Astrocyte of the cerebellum (primary cell): Measurements from ENCODE around the gene TRIOBP.

Experiments used
- DNase-seq: peaks from one replicate; pipeline ENCODE4 v3.0.0-alpha.2; 2011; ENCODE audit warnings: low read depth
- H3K4me3 ChIP-seq: 2 replicates; pipeline ENCODE4 v1.5.1; 2011; ENCODE audit warnings: mild to moderate bottlenecking, low read depth, low read length, moderate library complexity
- CTCF ChIP-seq: IDR thresholded peaks from 2 replicates; pipeline ENCODE4 v1.5.1; 2012; ENCODE audit warnings: low read length, low read depth, moderate library complexity, mild to moderate bottlenecking; ENCODE audit errors: missing control alignments
- in situ Hi-C: cut with HindIII; loops from 2 replicates; pipeline ENCODE4 v1.10.0; 2017; ENCODE audit warnings: low sequenced_read_pairs

The TRIOBP gene

GRCh38 chr22:37675930-37676735, 20.7 kb upstream of the TRIOBP start:
- no peak for TF ChIP-seq CTCF
- no peak for DNase-seq
- in situ Hi-C loops = no loop called here
- peak overlapping the region; percentile 93 for H3K4me3 ChIP-seq

GRCh38 chr22:37676736-37677492, 19.9 kb upstream of the TRIOBP start:
- peak overlapping the region; percentile 93 for H3K4me3 ChIP-seq
- in situ Hi-C loops = no loop called here
- DNase-seq = peak; percentile 87
- no peak for TF ChIP-seq CTCF

- TF ChIP-seq CTCF = no peak
- in situ Hi-C loops = no loop called here
- DNase-seq = no peak
- peak overlapping the region; percentile 93 for H3K4me3 ChIP-seq
Observed at GRCh38 chr22:37677493-37677974, 19.3 kb upstream of the TRIOBP start.

- no peak for DNase-seq
- no peak for TF ChIP-seq CTCF
- H3K4me3 ChIP-seq = peak overlapping the region; percentile 93
- in situ Hi-C loops = no loop called here
Observed at GRCh38 chr22:37678372-37678771, 18.5 kb upstream of the TRIOBP start.

- in situ Hi-C loops = no loop called here
- TF ChIP-seq CTCF = no peak
- DNase-seq = no peak
- no peak overlapping the region for H3K4me3 ChIP-seq
Observed at GRCh38 chr22:37679670-37680069, 17.2 kb upstream of the TRIOBP start.

- in situ Hi-C loops = no loop called here
- DNase-seq = no peak
- no peak overlapping the region for H3K4me3 ChIP-seq
- TF ChIP-seq CTCF = no peak
Observed at GRCh38 chr22:37680191-37680851, 16.5 kb upstream of the TRIOBP start.
